Keratinocyte (primary cell): Measurements from ENCODE around the gene TOLLIP. TPM values are rescaled to one million over a fixed set of nuclear protein-coding genes. Genes with fewer than 3 reads are reported as not detected.
A peak's percentile ranks its signal among the peaks of the same experiment; 100 is the strongest.

Source experiments
- DNase-seq: peaks from one replicate; pipeline ENCODE4 v3.0.0-alpha.2; 2011; ENCODE audit warnings: low read depth, missing footprints, low spot score
- FAIRE-seq: peaks from 2 replicates; lab custom pipeline; 2011; peaks lifted over from hg19 to GRCh38; lab: Jason Lieb, UNC
- H2AFZ ChIP-seq: 2 replicates; pipeline ENCODE4 v1.6.0; 2012; ENCODE audit warnings: low read length, control low read depth, inconsistent platforms; ENCODE audit not compliant: control insufficient read depth
- H3K27ac ChIP-seq: 2 replicates; pipeline ENCODE4 v1.5.1; 2011; ENCODE audit warnings: low read length; ENCODE audit not compliant: control insufficient read depth, insufficient read depth
- H3K27me3 ChIP-seq: 3 replicates; pipeline ENCODE4 v1.6.0; 2011; ENCODE audit warnings: low read length; ENCODE audit not compliant: control insufficient read depth, insufficient read depth; ENCODE audit errors: extremely low read depth
- H3K36me3 ChIP-seq, 2 experiments: 2 replicates in 1 of 2; 3 replicates in 1 of 2; pipeline ENCODE4 v1.5.1; 2011; ENCODE audit warnings: low read length in 2 of 2, mild to moderate bottlenecking in 1 of 2; ENCODE audit not compliant: control insufficient read depth in 2 of 2, insufficient read depth in 2 of 2; ENCODE audit errors: extremely low read depth in 1 of 2
- H3K4me1 ChIP-seq: 3 replicates; pipeline ENCODE4 v1.5.1; 2011; ENCODE audit warnings: low read length; ENCODE audit not compliant: control insufficient read depth, insufficient read depth; ENCODE audit errors: extremely low read depth
- H3K4me2 ChIP-seq: 3 replicates; pipeline ENCODE4 v1.6.0; 2011; ENCODE audit warnings: low read depth, low read length; ENCODE audit not compliant: control insufficient read depth, insufficient read depth; ENCODE audit errors: extremely low read depth
- H3K4me3 ChIP-seq, 3 experiments: fragments of 200-600 bp in 1 of 3; sonication (generic) in 1 of 3; 2 replicates in 2 of 3; 3 replicates in 1 of 3; pipeline ENCODE4 v1.5.1; 2011 to 2016; ENCODE audit warnings: low read length in 3 of 3, mild to moderate bottlenecking in 3 of 3, control low read depth in 2 of 3, inconsistent platforms in 1 of 3, low read depth in 1 of 3, mixed read lengths in 1 of 3, mixed run types in 1 of 3, moderate library complexity in 1 of 3; ENCODE audit not compliant: control insufficient read depth in 2 of 3, insufficient read depth in 2 of 3; ENCODE audit errors: extremely low read depth in 1 of 3
- H3K79me2 ChIP-seq: 2 replicates; pipeline ENCODE4 v1.6.0; 2012; ENCODE audit warnings: low read length; ENCODE audit not compliant: control insufficient read depth, insufficient read depth
- H3K9ac ChIP-seq: 3 replicates; pipeline ENCODE4 v1.6.0; 2011; ENCODE audit warnings: low read length; ENCODE audit not compliant: control insufficient read depth, insufficient read depth; ENCODE audit errors: extremely low read depth
- H3K9me1 ChIP-seq: 3 replicates; pipeline ENCODE4 v1.6.0; 2011; ENCODE audit warnings: low read length; ENCODE audit not compliant: control insufficient read depth, insufficient read depth; ENCODE audit errors: extremely low read depth
- H3K9me3 ChIP-seq: 2 replicates; pipeline ENCODE4 v1.5.1; 2012; ENCODE audit warnings: low read depth, low read length; ENCODE audit not compliant: control insufficient read depth
- H4K20me1 ChIP-seq: 3 replicates; pipeline ENCODE4 v1.6.0; 2011; ENCODE audit warnings: low read length; ENCODE audit not compliant: control insufficient read depth, insufficient read depth; ENCODE audit errors: extremely low read depth
- EZH2 ChIP-seq: IDR thresholded peaks from one replicate; pipeline ENCODE4 v1.6.1; 2012; ENCODE audit warnings: inconsistent platforms, mild to moderate bottlenecking, low read length, moderate library complexity
- dilution Hi-C: fragments of 300-500 bp; cut with MboI; formaldehyde crosslinking; loops from one replicate; pipeline ENCODE4 v1.7.0; 2020; ENCODE audit warnings: low sequenced_read_pairs; ENCODE audit not compliant: extremely low pct_ligation_motif_present
- polyA plus RNA-seq, 5 experiments: library from polyadenylated mRNA; depleted of rRNA in 3 of 5; stranded (reverse) in 3 of 5; stranded (forward) in 1 of 5; unstranded in 1 of 5; fragments of >200 nt; gene quantifications; 1 replicate in 1 of 5; 2 replicates in 3 of 5; 3 replicates in 1 of 5; pipeline versions ENCODE4 v1.2.1 to v1.2.3, GENCODE V29; 2011 to 2012; ENCODE audit warnings: missing spikeins in 2 of 5, low read depth in 1 of 5, low replicate concordance in 1 of 5
- TF ChIP-seq, protein P1 (sequence below), 3 experiments: IDR thresholded peaks in 1 of 3; conservative IDR thresholded peaks in 1 of 3; optimal IDR thresholded peaks in 1 of 3; 2 replicates in 2 of 3; 3 replicates in 1 of 3; pipeline versions ENCODE3 to v1.5.1; 2011; ENCODE audit warnings: low read length in 3 of 3, mild to moderate bottlenecking in 3 of 3, moderate library complexity in 2 of 3, control low read depth in 1 of 3, inconsistent platforms in 1 of 3; ENCODE audit not compliant: insufficient read depth in 2 of 3; ENCODE audit errors: extremely low read depth in 1 of 3

TOLLIP gene
- polyA plus RNA-seq, 1 donor (not counting 4 experiments of a cell fraction or from before 2014, with no cell fraction given) = 40.2 TPM

DNA sequence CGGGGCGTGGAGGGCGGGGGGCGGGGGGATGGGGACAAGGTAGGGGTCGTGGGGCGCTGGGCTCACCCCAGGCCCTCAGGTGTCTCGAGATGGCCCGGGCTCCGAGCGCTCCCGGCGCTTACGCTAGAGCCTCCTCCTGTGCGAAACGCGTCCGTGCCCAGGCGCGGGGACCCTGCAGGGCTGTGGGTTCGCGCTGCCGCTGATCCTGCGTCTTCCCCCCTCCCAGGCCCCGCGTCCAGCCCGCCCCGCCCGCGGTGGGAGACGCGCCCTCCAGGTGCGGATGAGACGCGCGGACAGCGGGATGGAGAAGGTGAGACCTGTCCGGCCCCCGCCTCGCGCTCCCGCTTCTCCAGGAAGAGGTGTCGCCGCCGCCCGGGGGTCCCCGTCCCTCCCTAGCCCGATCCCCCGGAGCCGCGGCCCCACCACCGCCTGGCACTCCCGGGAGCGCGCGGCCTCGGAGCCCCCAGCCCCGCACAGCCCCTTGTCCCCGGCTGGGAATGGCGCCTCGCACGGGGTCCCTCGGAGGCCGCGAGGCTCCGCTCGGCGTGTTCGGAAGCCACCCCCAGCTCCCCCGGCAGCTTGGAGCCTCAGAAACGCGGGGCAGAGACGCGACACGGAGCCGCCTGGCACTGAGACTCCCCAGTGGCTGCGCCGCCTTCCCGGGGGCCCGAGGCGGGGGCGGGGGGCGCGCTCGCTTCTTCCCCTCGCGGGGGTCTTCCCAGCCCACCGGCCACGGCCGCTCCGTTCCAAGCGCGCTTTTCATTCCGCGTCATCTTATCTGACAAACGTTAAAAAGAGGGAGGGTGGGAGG lies 27.6 kb upstream of the TOLLIP start:
- H3K27ac ChIP-seq = no peak overlapping the region
- H3K36me3 ChIP-seq = no peaks in the 10 kb centered on the region
- no peak overlapping the region for H3K4me3 ChIP-seq

DNA sequence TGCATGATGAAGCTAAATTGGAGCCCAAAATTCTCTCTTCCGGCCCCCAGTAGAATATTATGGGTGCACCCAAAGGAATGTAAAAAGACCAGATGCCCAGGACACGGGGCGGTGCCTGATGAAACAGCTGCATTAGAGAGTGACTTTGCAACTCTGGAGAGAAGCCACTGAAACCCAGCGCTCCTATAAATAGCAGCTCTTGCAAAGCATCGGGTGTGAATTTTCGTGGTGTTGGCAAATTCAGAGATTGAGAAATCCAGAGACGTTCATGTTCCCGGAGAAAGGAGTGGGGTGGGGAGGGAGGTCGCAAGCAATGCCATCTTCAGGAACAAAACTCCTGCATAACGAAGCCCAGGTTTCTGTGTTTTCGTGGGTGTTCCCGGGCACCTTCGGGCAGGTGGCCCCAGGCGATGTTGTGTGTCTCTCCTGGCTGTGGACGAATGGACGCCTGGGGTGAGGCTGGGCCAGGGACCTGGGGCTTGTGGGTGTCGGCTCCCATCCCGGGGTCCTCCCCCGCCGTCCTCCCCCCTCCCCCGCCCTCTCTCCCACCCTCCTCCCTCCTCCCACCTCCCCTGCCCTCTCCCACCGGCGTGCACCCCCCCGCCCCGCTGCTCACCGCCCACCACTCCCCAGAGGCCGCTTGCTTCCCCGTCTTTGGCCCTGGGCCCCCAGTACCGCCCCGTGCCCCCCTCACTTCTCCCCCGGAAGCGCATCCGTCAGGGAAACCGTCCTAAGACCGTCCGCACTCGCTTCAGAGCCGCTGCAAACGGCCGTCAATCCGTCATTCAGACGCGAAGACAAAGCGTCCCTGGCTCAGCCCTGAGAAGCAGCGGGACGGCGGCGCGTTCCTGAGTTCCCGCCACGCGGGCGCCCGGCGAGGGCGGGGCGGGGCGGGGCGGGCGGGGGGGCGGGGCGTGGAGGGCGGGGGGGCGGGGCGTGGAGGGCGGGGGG lies 26.7 kb upstream of the TOLLIP start:
- Histone ChIP-seq H3K79me2 (no peaks in the 10 kb centered on the region), H3K36me3 (no peaks in the 10 kb centered on the region), H3K9me1 (no peaks in the 10 kb centered on the region), H3K27me3 (peaks cover 27% of the 10 kb centered on the region), H3K9ac (no peak overlapping the region), H3K4me1 (peaks cover 8% of the 10 kb centered on the region), H3K4me3 (peak overlapping the region; percentile 34 to 51 (median 48)), H3K9me3 (no peaks in the 10 kb centered on the region), H2AFZ (peak overlapping the region; percentile 80), H3K27ac (no peak overlapping the region), H4K20me1 (no peaks in the 10 kb centered on the region), H3K4me2 (peak overlapping the region; percentile 90)
- TF ChIP-seq, protein P1, sequence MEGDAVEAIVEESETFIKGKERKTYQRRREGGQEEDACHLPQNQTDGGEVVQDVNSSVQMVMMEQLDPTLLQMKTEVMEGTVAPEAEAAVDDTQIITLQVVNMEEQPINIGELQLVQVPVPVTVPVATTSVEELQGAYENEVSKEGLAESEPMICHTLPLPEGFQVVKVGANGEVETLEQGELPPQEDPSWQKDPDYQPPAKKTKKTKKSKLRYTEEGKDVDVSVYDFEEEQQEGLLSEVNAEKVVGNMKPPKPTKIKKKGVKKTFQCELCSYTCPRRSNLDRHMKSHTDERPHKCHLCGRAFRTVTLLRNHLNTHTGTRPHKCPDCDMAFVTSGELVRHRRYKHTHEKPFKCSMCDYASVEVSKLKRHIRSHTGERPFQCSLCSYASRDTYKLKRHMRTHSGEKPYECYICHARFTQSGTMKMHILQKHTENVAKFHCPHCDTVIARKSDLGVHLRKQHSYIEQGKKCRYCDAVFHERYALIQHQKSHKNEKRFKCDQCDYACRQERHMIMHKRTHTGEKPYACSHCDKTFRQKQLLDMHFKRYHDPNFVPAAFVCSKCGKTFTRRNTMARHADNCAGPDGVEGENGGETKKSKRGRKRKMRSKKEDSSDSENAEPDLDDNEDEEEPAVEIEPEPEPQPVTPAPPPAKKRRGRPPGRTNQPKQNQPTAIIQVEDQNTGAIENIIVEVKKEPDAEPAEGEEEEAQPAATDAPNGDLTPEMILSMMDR (optimal IDR thresholded peaks at IDR 0.05 in 1 of 3, IDR thresholded peaks at IDR 0.05 in 1 of 3, conservative IDR thresholded peaks at IDR 0.05 in 1 of 3; ENCODE audit: extremely low read depth in 1 of 3, insufficient read depth in 2 of 3, low read length in 3 of 3) = no peak
- no peak for TF ChIP-seq EZH2
- no peak for FAIRE-seq
- dilution Hi-C loops = no loop called here
- no peak for DNase-seq

More for the DNA sequence above, 27.6 kb upstream of the TOLLIP start:
- no peak overlapping the region for H3K9ac ChIP-seq
- no peaks in the 10 kb centered on the region for H4K20me1 ChIP-seq
- TF ChIP-seq EZH2 = peak; percentile 52
- TF ChIP-seq, protein P1 (optimal IDR thresholded peaks at IDR 0.05 in 1 of 3, IDR thresholded peaks at IDR 0.05 in 1 of 3, conservative IDR thresholded peaks at IDR 0.05 in 1 of 3; ENCODE audit: extremely low read depth in 1 of 3, insufficient read depth in 2 of 3, low read length in 3 of 3) = no peak
- DNase-seq (no peak), FAIRE-seq (no peak)
- no peaks in the 10 kb centered on the region for H3K79me2 ChIP-seq
- no peak overlapping the region for H2AFZ ChIP-seq
- dilution Hi-C loops = no loop called here
- H3K4me1 ChIP-seq = peaks cover 8% of the 10 kb centered on the region
- no peak overlapping the region for H3K4me2 ChIP-seq
- no peaks in the 10 kb centered on the region for H3K9me3 ChIP-seq
- peaks cover 27% of the 10 kb centered on the region for H3K27me3 ChIP-seq
- H3K9me1 ChIP-seq = no peaks in the 10 kb centered on the region
